ENCODE results near the gene FARP2.

Gene FARP2

GRCh38 chr2:241330616-241330981 lies 25.5 kb upstream of the FARP2 start:
- no peak for DNase-seq (ENCODE audit: low read depth)
- no peak overlapping the region for H3K4me3 ChIP-seq (ENCODE audit: low read depth, low read length)
- no peak for TF ChIP-seq MAX (IDR thresholded peaks at IDR 0.05; ENCODE audit: low read depth, low read length)
- TF ChIP-seq POLR2A (IDR thresholded peaks at IDR 0.05; ENCODE audit: extremely low read depth, insufficient read length): no peak
- TF ChIP-seq MYC (IDR thresholded peaks at IDR 0.05; ENCODE audit: low read depth, low read length): no peak
- no peak for TF ChIP-seq CTCF (IDR thresholded peaks at IDR 0.05; ENCODE audit: low read depth, low read length)

GRCh38 chr2:241334813-241335212 lies 21.3 kb upstream of the FARP2 start:
- no peak overlapping the region for H3K4me3 ChIP-seq (ENCODE audit: low read depth, low read length)
- TF ChIP-seq MYC (IDR thresholded peaks at IDR 0.05; ENCODE audit: low read depth, low read length) (no peak), MAX (IDR thresholded peaks at IDR 0.05; ENCODE audit: low read depth, low read length) (no peak), CTCF (IDR thresholded peaks at IDR 0.05; ENCODE audit: low read depth, low read length) (no peak), POLR2A (IDR thresholded peaks at IDR 0.05; ENCODE audit: extremely low read depth, insufficient read length) (no peak)
- DNase-seq (ENCODE audit: low read depth): no peak

- TF ChIP-seq CTCF (IDR thresholded peaks at IDR 0.05; ENCODE audit: low read depth, low read length) (no peak), POLR2A (IDR thresholded peaks at IDR 0.05; ENCODE audit: extremely low read depth, insufficient read length) (no peak), MAX (IDR thresholded peaks at IDR 0.05; ENCODE audit: low read depth, low read length) (no peak), MYC (IDR thresholded peaks at IDR 0.05; ENCODE audit: low read depth, low read length) (no peak)
- no peak for DNase-seq (ENCODE audit: low read depth)
Measured at GRCh38 chr2:241339839-241340630, 16.1 kb upstream of the FARP2 start.

GRCh38 chr2:241340631-241341163 lies 15.4 kb upstream of the FARP2 start:
- no peak overlapping the region for H3K4me3 ChIP-seq (ENCODE audit: low read depth, low read length)
- no peak for TF ChIP-seq MAX (IDR thresholded peaks at IDR 0.05; ENCODE audit: low read depth, low read length)
- no peak for TF ChIP-seq MYC (IDR thresholded peaks at IDR 0.05; ENCODE audit: low read depth, low read length)
- no peak for TF ChIP-seq CTCF (IDR thresholded peaks at IDR 0.05; ENCODE audit: low read depth, low read length)
- no peak for TF ChIP-seq POLR2A (IDR thresholded peaks at IDR 0.05; ENCODE audit: extremely low read depth, insufficient read length)
- DNase-seq (ENCODE audit: low read depth): no peak

More at GRCh38 chr2:241339839-241340630, 16.1 kb upstream of the FARP2 start:
- no peak overlapping the region for H3K4me3 ChIP-seq (ENCODE audit: low read depth, low read length)

GRCh38 chr2:241344925-241345651 lies 11.0 kb upstream of the FARP2 start:
- no peak for DNase-seq (ENCODE audit: low read depth)
- no peak overlapping the region for H3K4me3 ChIP-seq (ENCODE audit: low read depth, low read length)
- TF ChIP-seq MAX (IDR thresholded peaks at IDR 0.05; ENCODE audit: low read depth, low read length) (no peak), MYC (IDR thresholded peaks at IDR 0.05; ENCODE audit: low read depth, low read length) (no peak), POLR2A (IDR thresholded peaks at IDR 0.05; ENCODE audit: extremely low read depth, insufficient read length) (no peak), CTCF (IDR thresholded peaks at IDR 0.05; ENCODE audit: low read depth, low read length) (no peak)
